Duodenal mucosa (tissue), 2 donors: ENCODE measurements around the gene LHFPL3.
"Not testable (repeated sequence)": the region's sequence is repeated elsewhere in the genome, so short reads cannot be mapped to it uniquely, and the experiment has no call there.

ENCODE experiments used
- H3K27ac ChIP-seq: one replicate; pipeline ENCODE4 v1.7.0; 2013; ENCODE audit warnings: low read depth, low read length
- H3K27me3 ChIP-seq, 2 donors: one replicate each; pipeline ENCODE4 v1.7.0; 2013; ENCODE audit warnings: low read length in 2 of 2, control low read depth in 1 of 2; ENCODE audit not compliant: insufficient read depth in 2 of 2, control insufficient read depth in 1 of 2
- H3K36me3 ChIP-seq, 2 donors: one replicate each; pipeline ENCODE4 v1.7.0; 2013; ENCODE audit warnings: low read length in 2 of 2, control low read depth in 1 of 2; ENCODE audit not compliant: insufficient read depth in 2 of 2, control insufficient read depth in 1 of 2
- H3K4me1 ChIP-seq, 2 donors: one replicate each; pipeline ENCODE4 v1.7.0; 2013; ENCODE audit warnings: low read length in 2 of 2, control low read depth in 1 of 2; ENCODE audit not compliant: insufficient read depth in 2 of 2, control insufficient read depth in 1 of 2
- H3K4me3 ChIP-seq, 2 donors: one replicate each; pipeline ENCODE4 v1.7.0; 2013; ENCODE audit warnings: low read length in 2 of 2, low read depth in 1 of 2
- H3K9ac ChIP-seq, 2 donors: one replicate each; pipeline ENCODE4 v1.7.0; 2013; ENCODE audit warnings: low read length in 2 of 2, low read depth in 1 of 2
- H3K9me3 ChIP-seq, 2 donors: one replicate each; pipeline ENCODE4 v1.7.0; 2013; ENCODE audit warnings: low read length in 2 of 2, control low read depth in 1 of 2; ENCODE audit not compliant: control insufficient read depth in 1 of 2

LHFPL3 gene

GRCh38 chr7:104929921-104930320 lies 601.5 kb downstream of the LHFPL3 start:
- Histone ChIP-seq H3K9me3 (no peaks in the 10 kb centered on the region), H3K4me3 (no peak overlapping the region), H3K36me3 (no peaks in the 10 kb centered on the region), H3K9ac (no peak overlapping the region), H3K4me1 (peaks cover 32 to 43% of the 10 kb centered on the region in 2 donors), H3K27me3 (no peaks in the 10 kb centered on the region), H3K27ac (no peak overlapping the region)

DNA sequence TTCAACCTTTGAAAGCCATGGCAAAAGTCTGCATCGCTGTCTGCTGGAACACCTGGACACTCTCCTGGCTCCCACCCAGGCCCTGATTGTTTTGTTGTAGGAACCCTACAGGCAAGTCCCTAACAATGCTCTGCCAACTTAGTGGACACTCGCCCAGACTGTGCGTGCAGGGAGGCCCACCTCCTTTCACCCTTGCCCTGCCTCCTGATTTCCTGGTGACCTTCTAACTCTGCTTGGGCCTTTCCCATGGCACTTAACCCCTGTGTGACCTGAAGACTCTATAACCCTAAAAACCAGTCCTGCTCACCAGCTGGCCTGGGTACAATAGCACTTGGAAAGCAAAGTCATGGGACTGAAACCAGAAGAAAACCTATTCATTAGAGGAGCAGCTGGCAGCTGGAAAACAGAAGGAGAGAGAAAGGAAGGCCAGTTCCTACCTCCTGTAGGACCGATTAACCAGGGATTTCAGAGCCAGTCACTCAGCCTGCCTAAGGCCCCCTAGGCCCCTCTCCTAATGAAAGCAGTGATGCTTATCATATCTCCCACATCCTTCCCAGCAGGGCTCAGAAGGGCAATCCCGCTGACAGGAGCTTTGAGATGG lies 602.9 kb downstream of the LHFPL3 start:
- no peaks in the 10 kb centered on the region for H3K9me3 ChIP-seq
- no peak overlapping the region for H3K27ac ChIP-seq
- H3K4me1 ChIP-seq = peaks cover 32 to 43% of the 10 kb centered on the region in 2 donors
- peak overlapping the region; percentile 21 to 53 for H3K9ac ChIP-seq
- H3K4me3 ChIP-seq = no peak overlapping the region
- H3K36me3 ChIP-seq = no peaks in the 10 kb centered on the region
- H3K27me3 ChIP-seq = no peaks in the 10 kb centered on the region

GRCh38 chr7:104933022-104933421 lies 604.6 kb downstream of the LHFPL3 start:
- H3K9ac ChIP-seq = peak overlapping the region; percentile 6 to 74

GRCh38 chr7:104933521-104933988 lies 605.2 kb downstream of the LHFPL3 start:
- H3K4me3 ChIP-seq = peak overlapping the region; percentile 19 to 61
- H3K27ac ChIP-seq = peak overlapping the region; percentile 61
- peaks cover 27 to 30% of the 10 kb centered on the region in 2 donors for H3K4me1 ChIP-seq
- H3K27me3 ChIP-seq = no peaks in the 10 kb centered on the region
- H3K36me3 ChIP-seq = no peaks in the 10 kb centered on the region
- H3K9me3 ChIP-seq = no peaks in the 10 kb centered on the region
- peak overlapping the region; percentile 6 to 74 for H3K9ac ChIP-seq

More at GRCh38 chr7:104933022-104933421, 604.6 kb downstream of the LHFPL3 start:
- no peaks in the 10 kb centered on the region for H3K36me3 ChIP-seq
- peak overlapping the region; percentile 61 for H3K27ac ChIP-seq
- H3K4me3 ChIP-seq = peak overlapping the region; percentile 19 to 61
- H3K4me1 ChIP-seq = peaks cover 27 to 30% of the 10 kb centered on the region in 2 donors
- no peaks in the 10 kb centered on the region for H3K27me3 ChIP-seq
- no peaks in the 10 kb centered on the region for H3K9me3 ChIP-seq

- Histone ChIP-seq H3K27me3 (no peaks in the 10 kb centered on the region), H3K4me1 (peaks cover 27 to 38% of the 10 kb centered on the region in 2 donors), H3K36me3 (no peaks in the 10 kb centered on the region), H3K9me3 (no peaks in the 10 kb centered on the region), H3K27ac (peak overlapping the region; percentile 22), H3K4me3 (no peak overlapping the region), H3K9ac (peak overlapping the region in 1 of 2 donors; percentile 11)
Observed at GRCh38 chr7:104934665-104935064, 606.3 kb downstream of the LHFPL3 start.

DNA sequence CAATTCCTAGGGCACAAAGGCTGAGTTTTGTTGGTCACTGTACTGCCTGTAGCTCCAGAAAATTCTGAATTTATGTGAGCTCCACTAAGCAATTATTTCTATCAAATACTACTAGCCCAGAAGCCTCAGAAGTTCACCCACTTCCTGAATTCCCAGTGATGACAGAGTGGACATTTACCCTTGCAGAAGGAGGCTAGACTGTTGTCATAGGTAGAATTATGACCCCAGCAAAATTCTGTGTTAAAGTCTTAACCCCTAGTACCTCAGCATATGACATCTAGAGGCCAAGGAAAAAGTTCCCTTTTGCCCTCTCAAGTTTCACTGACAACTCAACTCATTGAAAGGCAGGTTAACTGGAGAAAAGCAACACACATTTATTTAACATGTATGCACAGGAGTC lies 606.9 kb downstream of the LHFPL3 start:
- Histone ChIP-seq H3K27me3 (no peaks in the 10 kb centered on the region), H3K27ac (no peak overlapping the region), H3K36me3 (no peaks in the 10 kb centered on the region)

GRCh38 chr7:104936546-104936945 lies 608.1 kb downstream of the LHFPL3 start:
- Histone ChIP-seq H3K27ac (no peak overlapping the region), H3K27me3 (no peaks in the 10 kb centered on the region), H3K9ac (no peak overlapping the region), H3K4me1 (peaks cover 23 to 32% of the 10 kb centered on the region in 2 donors), H3K36me3 (no peaks in the 10 kb centered on the region), H3K4me3 (no peak overlapping the region), H3K9me3 (no peaks in the 10 kb centered on the region)

More for the DNA sequence above, 606.9 kb downstream of the LHFPL3 start:
- Histone ChIP-seq H3K4me1 (peaks cover 27 to 38% of the 10 kb centered on the region in 2 donors), H3K4me3 (no peak overlapping the region), H3K9me3 (no peaks in the 10 kb centered on the region), H3K9ac (no peak overlapping the region)

GRCh38 chr7:104937489-104937888 lies 609.1 kb downstream of the LHFPL3 start:
- not testable (repeated sequence) for H3K27me3 ChIP-seq, H3K4me3 ChIP-seq, H3K9ac ChIP-seq, H3K36me3 ChIP-seq, H3K27ac ChIP-seq, H3K9me3 ChIP-seq
- peaks cover 17 to 26% of the 10 kb centered on the region in 2 donors for H3K4me1 ChIP-seq

GRCh38 chr7:104938741-104939390 lies 610.5 kb downstream of the LHFPL3 start:
- H3K4me1 ChIP-seq = peaks cover 18 to 21% of the 10 kb centered on the region in 2 donors
- no peaks in the 10 kb centered on the region for H3K36me3 ChIP-seq
- no peak overlapping the region for H3K27ac ChIP-seq
- H3K9me3 ChIP-seq = no peaks in the 10 kb centered on the region
- H3K9ac ChIP-seq = no peak overlapping the region
- no peak overlapping the region for H3K4me3 ChIP-seq
- no peaks in the 10 kb centered on the region for H3K27me3 ChIP-seq

DNA sequence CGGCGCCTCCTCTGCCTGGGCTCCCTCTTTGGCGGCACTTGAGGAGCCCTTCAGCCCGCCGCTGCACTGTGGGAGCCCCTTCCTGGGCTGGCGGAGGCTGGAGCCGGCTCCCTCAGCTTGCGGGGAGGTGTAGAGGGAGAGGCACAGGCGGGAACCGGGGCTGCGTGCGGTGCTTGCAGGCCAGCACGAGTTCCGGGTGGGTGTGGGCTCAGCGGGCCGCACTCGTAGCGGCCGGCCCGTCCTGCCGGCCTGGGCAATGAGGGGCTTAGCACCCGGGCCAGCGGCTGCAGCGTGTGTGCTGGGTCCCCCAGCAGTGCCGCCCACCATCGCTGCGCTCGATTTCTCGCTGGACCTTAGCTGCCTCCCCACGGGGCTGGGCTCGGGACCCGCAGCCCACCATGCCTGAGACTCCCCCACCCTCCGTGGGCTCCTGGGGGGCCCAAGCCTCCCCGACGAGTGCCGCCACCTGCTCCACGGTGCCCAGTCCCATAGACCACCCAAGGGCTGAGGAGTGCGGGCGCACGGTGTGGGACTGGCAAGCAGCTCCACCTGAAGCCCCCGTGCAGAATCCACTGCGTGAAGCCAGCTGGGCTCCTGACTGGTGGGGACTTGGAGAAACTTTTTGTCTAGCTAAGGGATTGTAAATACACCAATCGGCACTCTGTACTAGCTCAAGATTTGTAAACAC lies 611.8 kb downstream of the LHFPL3 start:
- Histone ChIP-seq H3K4me1 (peaks cover 22 to 31% of the 10 kb centered on the region in 2 donors), H3K27ac (no peak overlapping the region), H3K36me3 (no peaks in the 10 kb centered on the region), H3K9me3 (no peaks in the 10 kb centered on the region), H3K9ac (no peak overlapping the region), H3K4me3 (no peak overlapping the region), H3K27me3 (no peaks in the 10 kb centered on the region)
